GM18520 (cell line): ENCODE data around the gene ADGRV1.

ENCODE experiments used
- ATAC-seq: cut with Tn5 transposase; IDR thresholded peaks from one replicate; pipeline ENCODE4 v1.9.1; 2021; ENCODE audit not compliant: unreplicated experiment

Gene ADGRV1

GRCh38 chr5:90558344-90559192, at the start of gene ADGRV1:
Gene ADGRV1, plus strand, starts transcription at chr5:90558797. Its CDS starts 99 bp downstream, at chr5:90558896.
- no peak for ATAC-seq

- no peak for ATAC-seq
Measured at GRCh38 chr5:90510438-90510837, 48.2 kb upstream of the ADGRV1 start.

GRCh38 chr5:90514520-90514919, 44.1 kb upstream of the ADGRV1 start:
- no peak for ATAC-seq

GRCh38 chr5:90518661-90519060, 39.9 kb upstream of the ADGRV1 start:
- no peak for ATAC-seq

- ATAC-seq: no peak
Measured at GRCh38 chr5:90519081-90519480, 39.5 kb upstream of the ADGRV1 start.

GRCh38 chr5:90528601-90529193, 29.9 kb upstream of the ADGRV1 start:
- ATAC-seq: no peak

GRCh38 chr5:90529194-90529938, 29.2 kb upstream of the ADGRV1 start, which contains the start of gene LYSMD3:
Gene LYSMD3, minus strand, starts transcription at chr5:90529584. Its CDS starts 4,295 bp downstream, at chr5:90525289.
- ATAC-seq: peak; percentile 89

GRCh38 chr5:90529939-90530677, 28.5 kb upstream of the ADGRV1 start:
- peak; percentile 22 for ATAC-seq

GRCh38 chr5:90530736-90531487, 27.7 kb upstream of the ADGRV1 start:
- ATAC-seq: no peak

GRCh38 chr5:90533794-90534193, 24.8 kb upstream of the ADGRV1 start:
- ATAC-seq: no peak

- ATAC-seq: no peak
Measured at GRCh38 chr5:90534922-90535321, 23.7 kb upstream of the ADGRV1 start.

- no peak for ATAC-seq
Measured at GRCh38 chr5:90542827-90543519, 15.6 kb upstream of the ADGRV1 start.

- no peak for ATAC-seq
Measured at GRCh38 chr5:90545511-90545910, 13.1 kb upstream of the ADGRV1 start.

GRCh38 chr5:90546216-90546837, 12.3 kb upstream of the ADGRV1 start:
- no peak for ATAC-seq

- no peak for ATAC-seq
Measured at GRCh38 chr5:90547072-90547536, 11.5 kb upstream of the ADGRV1 start.

GRCh38 chr5:90548069-90548593, 10.5 kb upstream of the ADGRV1 start:
- peak; percentile 42 for ATAC-seq

- no peak for ATAC-seq
Measured at GRCh38 chr5:90549223-90549622, 9.4 kb upstream of the ADGRV1 start.

- ATAC-seq: no peak
Measured at GRCh38 chr5:90549729-90550275, 8.8 kb upstream of the ADGRV1 start.
